Adrenal gland (tissue), 12 donors: ENCODE results near the gene RNF130. TPM values are rescaled to one million over a fixed set of nuclear protein-coding genes. Genes with fewer than 3 reads are reported as not detected.

ENCODE experiments used
- DNase-seq, 7 donors: peaks; one replicate each; pipeline ENCODE4 v3.0.0-alpha.2; 2019 to 2020
- H3K27ac ChIP-seq, 5 donors: fragments of 200-600 bp; sonication (generic) in 4 of 5; 1 replicate in 3 of 5; 2 replicates in 2 of 5; pipeline versions ENCODE4 v1.5.1 to v1.8.0; 2016 to 2020; ENCODE audit warnings: mild to moderate bottlenecking in 1 of 5
- H3K27me3 ChIP-seq: fragments of 200-600 bp; 2 replicates; pipeline ENCODE4 v1.8.0; 2021
- H3K36me3 ChIP-seq, 2 donors: fragments of 200-600 bp; replicated peaks in 1 of 2; 1 replicate in 1 of 2; 2 replicates in 1 of 2; pipeline versions ENCODE4 v1.5.1 to v1.8.0; 2018 to 2022
- H3K4me1 ChIP-seq, 2 donors: fragments of 200-600 bp; replicated peaks in 1 of 2; 1 replicate in 1 of 2; 2 replicates in 1 of 2; pipeline versions ENCODE4 v1.5.1 to v1.8.0; 2018 to 2021
- H3K4me3 ChIP-seq, 4 donors: fragments of 200-600 bp; sonication (generic) in 3 of 4; one replicate each; pipeline ENCODE4 v1.5.1; 2016 to 2018
- H3K9me3 ChIP-seq, 3 donors: fragments of 200-600 bp; sonication (generic) in 1 of 3; replicated peaks in 1 of 3; 1 replicate in 2 of 3; 2 replicates in 1 of 3; pipeline versions ENCODE4 v1.5.1 to v1.8.0; 2016 to 2021
- CTCF ChIP-seq, 6 experiments: fragments of 450-650 bp in 4 of 6; fragments of 200-600 bp in 2 of 6; sonication (generic) in 1 of 6; IDR thresholded peaks; 1 replicate in 5 of 6; 2 replicates in 1 of 6; pipeline versions ENCODE4 v1.5.1 to v1.8.0; 2016 to 2021; ENCODE audit warnings: antibody characterized with exemption in 6 of 6, mild to moderate bottlenecking in 2 of 6, moderate library complexity in 1 of 6
- POLR2A ChIP-seq, 2 donors: fragments of 450-650 bp; IDR thresholded peaks; one replicate each; pipeline ENCODE4 v1.6.1; 2017; ENCODE audit warnings: antibody characterized with exemption in 2 of 2, mild to moderate bottlenecking in 2 of 2, moderate library complexity in 1 of 2
- WGBS, 4 donors: extraction: QIAGEN DNeasy Blood & Tissue Kit in 2 of 4; methylation state at CpG; one replicate each; pipeline versions ENCODE4 v1.1.5 to v1.1.7; 2013 to 2017; 5-methylcytosine and 5-hydroxymethylcytosine counted together
- intact Hi-C, 2 donors: fragments of 100-400 bp; cut with DNase I; formaldehyde crosslinking; loops; one replicate each; pipeline versions ENCODE4 v1.14.1 to v1.15.0; 2022 to 2023
- polyA plus RNA-seq, 3 donors: library from polyadenylated mRNA; stranded (reverse); fragments of 200-250 nt in 2 of 3; fragments of 350-450 nt in 1 of 3; fragmentation: Illumina TruSeq in 1 of 3; extraction: RNeasy Lipid Tissue Mini Kit (QIAGEN cat#74804) in 1 of 3; gene quantifications; one replicate each; pipeline ENCODE4 v1.2.3, GENCODE V29; 2013 to 2014
- total RNA-seq, 9 donors: library from RNA; depleted of rRNA in 4 of 9; stranded (reverse); fragments of >200 nt in 4 of 9; fragments of 120-200 nt in 1 of 9; fragmentation: NEBNext Ultra II Directional in 1 of 9; extraction: Animal tissue kit (Norgen Biotek cat#: 25700) in 1 of 9; gene quantifications; one replicate each; pipeline versions ENCODE4 v1.1.0 to v1.2.4, GENCODE V29; 2013 to 2023
- donor health status: healthy with polysubstance abuse.
- donor health status: Bipolar disorder and iron deficiency.
- donor health status: DM: yes; HTN: yes; CAD: no.
- donor health status: DM: no; HTN: no; CAD: no.
- donor health status: DM: no; HTN: no; CAD: no.
- donor health status: DM: yes; HTN: yes; CAD: no.

The RNF130 gene
- total and polyA plus RNA-seq, 12 donors = 36.8 to 138 (median 75.1) TPM

GRCh38 chr5:180102636-180103035 is 31.1 kb upstream of the RNF130 start:
- 75 to 83% (median 81%) methylated on average over 9 of the region's 9 CpGs for WGBS, 4 donors
- H3K36me3 ChIP-seq = no peaks in the 10 kb centered on the region
- H3K27ac ChIP-seq = no peak overlapping the region

GRCh38 chr5:180101451-180102105 is 30.0 kb upstream of the RNF130 start:
- intact Hi-C loops = no loop called here
- DNase-seq = no peak
- WGBS, 4 donors = 81 to 90% (median 88%) methylated on average over 14 to 20 of the region's 20 CpGs
- TF ChIP-seq CTCF (IDR thresholded peaks at IDR 0.05) (no peak), POLR2A (IDR thresholded peaks at IDR 0.05) (no peak)
- Histone ChIP-seq H3K36me3 (no peaks in the 10 kb centered on the region), H3K4me3 (no peak overlapping the region), H3K27ac (no peak overlapping the region), H3K27me3 (no peaks in the 10 kb centered on the region), H3K9me3 (peaks cover 0 to 1% (median 0%) of the 10 kb centered on the region in 3 donors), H3K4me1 (no peaks in the 10 kb centered on the region)

More at GRCh38 chr5:180102636-180103035, 31.1 kb upstream of the RNF130 start:
- intact Hi-C loops = no loop called here
- no peak for DNase-seq
- H3K4me1 ChIP-seq = no peaks in the 10 kb centered on the region
- TF ChIP-seq POLR2A (IDR thresholded peaks at IDR 0.05) = no peak
- TF ChIP-seq CTCF (IDR thresholded peaks at IDR 0.05) = no peak
- no peak overlapping the region for H3K4me3 ChIP-seq
- peaks cover 0 to 12% (median 6%) of the 10 kb centered on the region in 3 donors for H3K9me3 ChIP-seq
- H3K27me3 ChIP-seq = no peaks in the 10 kb centered on the region

DNA sequence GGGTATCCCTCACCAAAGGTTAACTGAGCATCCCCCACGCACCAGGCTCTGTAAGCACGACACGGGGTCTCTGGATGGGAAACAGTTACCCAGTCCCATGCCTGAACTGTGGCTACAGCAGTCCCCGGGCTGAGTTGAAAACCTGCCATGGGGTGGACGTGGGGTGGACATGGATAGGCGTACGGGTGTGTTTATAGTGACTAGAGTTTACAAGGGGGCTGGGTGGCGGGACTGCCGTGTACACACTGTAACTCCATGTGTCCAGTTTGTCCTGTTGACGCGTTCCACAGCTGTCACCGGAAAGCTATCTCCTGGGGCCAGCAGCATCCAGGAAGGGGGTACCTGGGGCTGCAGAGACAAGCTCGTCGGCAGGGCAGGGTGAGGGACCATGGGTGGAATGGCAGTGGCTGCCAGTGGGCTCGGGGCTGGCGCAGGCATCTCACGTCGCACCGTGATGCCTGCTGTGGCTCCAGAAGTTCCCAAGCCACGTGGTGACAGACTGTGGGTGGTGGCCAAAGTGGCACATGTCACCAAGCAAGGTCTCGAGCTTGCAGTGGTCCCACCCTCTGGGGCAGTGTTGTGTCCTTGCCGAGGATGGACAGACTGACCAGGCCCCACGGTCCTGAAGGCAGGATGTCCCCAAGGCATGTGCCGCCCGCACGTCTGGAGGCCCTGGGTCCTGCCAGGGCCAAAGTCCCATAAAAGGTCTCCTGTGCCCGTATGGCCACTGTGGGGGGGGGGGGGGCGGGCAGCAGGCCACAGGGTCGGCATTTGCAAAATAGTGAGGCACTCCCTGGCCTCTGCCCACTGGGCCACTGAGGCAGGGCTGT is 29.3 kb upstream of the RNF130 start:
- Histone ChIP-seq H3K27me3 (no peaks in the 10 kb centered on the region), H3K9me3 (no peaks in the 10 kb centered on the region), H3K4me3 (no peak overlapping the region), H3K36me3 (no peaks in the 10 kb centered on the region), H3K4me1 (no peaks in the 10 kb centered on the region), H3K27ac (no peak overlapping the region)
- intact Hi-C loops = no loop called here
- TF ChIP-seq POLR2A (IDR thresholded peaks at IDR 0.05) (no peak), CTCF (IDR thresholded peaks at IDR 0.05) (no peak)
- peak in 1 of 7 donors; percentile 9 for DNase-seq
- 78 to 89% (median 84%) methylated on average over 20 to 29 of the region's 29 CpGs for WGBS, 4 donors

GRCh38 chr5:180099733-180100611 is 28.4 kb upstream of the RNF130 start:
- no peaks in the 10 kb centered on the region for H3K4me1 ChIP-seq
- no peaks in the 10 kb centered on the region for H3K27me3 ChIP-seq
- H3K4me3 ChIP-seq = no peak overlapping the region
- WGBS, 4 donors = 82 to 92% (median 85%) methylated on average over 7 to 18 of the region's 18 CpGs
- no peak overlapping the region for H3K27ac ChIP-seq
- TF ChIP-seq CTCF (IDR thresholded peaks at IDR 0.05) (no peak), POLR2A (IDR thresholded peaks at IDR 0.05) (no peak)
- H3K36me3 ChIP-seq = no peaks in the 10 kb centered on the region
- intact Hi-C loops = no loop called here
- DNase-seq = no peak
- no peaks in the 10 kb centered on the region for H3K9me3 ChIP-seq
